Measurements from ENCODE around the gene FAM228A.

The FAM228A gene

GRCh38 chr2:24237313-24237712 is 62.5 kb downstream of the FAM228A start:
- TF ChIP-seq EZH2phosphoT487 (IDR thresholded peaks at IDR 0.05; ENCODE audit: borderline replicate concordance, low read length): no peak
- TF ChIP-seq, protein P1, sequence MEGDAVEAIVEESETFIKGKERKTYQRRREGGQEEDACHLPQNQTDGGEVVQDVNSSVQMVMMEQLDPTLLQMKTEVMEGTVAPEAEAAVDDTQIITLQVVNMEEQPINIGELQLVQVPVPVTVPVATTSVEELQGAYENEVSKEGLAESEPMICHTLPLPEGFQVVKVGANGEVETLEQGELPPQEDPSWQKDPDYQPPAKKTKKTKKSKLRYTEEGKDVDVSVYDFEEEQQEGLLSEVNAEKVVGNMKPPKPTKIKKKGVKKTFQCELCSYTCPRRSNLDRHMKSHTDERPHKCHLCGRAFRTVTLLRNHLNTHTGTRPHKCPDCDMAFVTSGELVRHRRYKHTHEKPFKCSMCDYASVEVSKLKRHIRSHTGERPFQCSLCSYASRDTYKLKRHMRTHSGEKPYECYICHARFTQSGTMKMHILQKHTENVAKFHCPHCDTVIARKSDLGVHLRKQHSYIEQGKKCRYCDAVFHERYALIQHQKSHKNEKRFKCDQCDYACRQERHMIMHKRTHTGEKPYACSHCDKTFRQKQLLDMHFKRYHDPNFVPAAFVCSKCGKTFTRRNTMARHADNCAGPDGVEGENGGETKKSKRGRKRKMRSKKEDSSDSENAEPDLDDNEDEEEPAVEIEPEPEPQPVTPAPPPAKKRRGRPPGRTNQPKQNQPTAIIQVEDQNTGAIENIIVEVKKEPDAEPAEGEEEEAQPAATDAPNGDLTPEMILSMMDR (IDR thresholded peaks at IDR 0.05; ENCODE audit: low read depth, low read length, poor library complexity, severe bottlenecking): no peak
- H3K79me2 ChIP-seq (ENCODE audit: control insufficient read depth, low read length): no peaks in the 10 kb centered on the region
- no peaks in the 10 kb centered on the region for H3K9me3 ChIP-seq (ENCODE audit: control insufficient read depth, insufficient read depth, low read length)
- no peaks in the 10 kb centered on the region for H3K27me3 ChIP-seq (ENCODE audit: control insufficient read depth, low read length)
- H4K20me1 ChIP-seq (ENCODE audit: control insufficient read depth, insufficient read depth, low read depth, low read length): no peaks in the 10 kb centered on the region
- H3K9me2 ChIP-seq (replicated peaks; ENCODE audit: control insufficient read depth, low read length): no peaks in the 10 kb centered on the region
- H3F3A ChIP-seq (ENCODE audit: control insufficient read depth, insufficient read depth): peaks cover 3% of the 10 kb centered on the region; the same call in 1 of the 2 replicates
- H3K27ac ChIP-seq (ENCODE audit: low read depth, low read length): no peak overlapping the region
- H3K4me3 ChIP-seq (ENCODE audit: low read length): no peak overlapping the region
- H3K4me1 ChIP-seq (ENCODE audit: control insufficient read depth, low read length): peaks cover 7% of the 10 kb centered on the region
- H3K36me3 ChIP-seq (ENCODE audit: control insufficient read depth, low read length): peaks cover 13% of the 10 kb centered on the region
- H3K4me2 ChIP-seq (ENCODE audit: low read length): no peak overlapping the region

GRCh38 chr2:24238158-24238557 is 63.3 kb downstream of the FAM228A start:
- H3K9me2 ChIP-seq (replicated peaks; ENCODE audit: control insufficient read depth, low read length): no peaks in the 10 kb centered on the region

GRCh38 chr2:24239553-24239952 is 64.7 kb downstream of the FAM228A start:
- Histone ChIP-seq H3K27me3 (ENCODE audit: control insufficient read depth, low read length) (no peaks in the 10 kb centered on the region), H3K4me1 (ENCODE audit: control insufficient read depth, low read length) (peaks cover 18% of the 10 kb centered on the region), H3K79me2 (ENCODE audit: control insufficient read depth, low read length) (no peaks in the 10 kb centered on the region), H3K9me3 (ENCODE audit: control insufficient read depth, insufficient read depth, low read length) (no peaks in the 10 kb centered on the region), H3K4me2 (ENCODE audit: low read length) (no peak overlapping the region), H4K20me1 (ENCODE audit: control insufficient read depth, insufficient read depth, low read depth, low read length) (no peaks in the 10 kb centered on the region), H3K9me2 (replicated peaks; ENCODE audit: control insufficient read depth, low read length) (no peaks in the 10 kb centered on the region), H3K4me3 (ENCODE audit: low read length) (no peak overlapping the region), H3K36me3 (ENCODE audit: control insufficient read depth, low read length) (peaks cover 30% of the 10 kb centered on the region), H3K27ac (ENCODE audit: low read depth, low read length) (no peak overlapping the region), H3F3A (ENCODE audit: control insufficient read depth, insufficient read depth) (peaks cover 3% of the 10 kb centered on the region; the same call in 1 of the 2 replicates)
- no peak for TF ChIP-seq EZH2phosphoT487 (IDR thresholded peaks at IDR 0.05; ENCODE audit: borderline replicate concordance, low read length)
- TF ChIP-seq, protein P1 (IDR thresholded peaks at IDR 0.05; ENCODE audit: low read depth, low read length, poor library complexity, severe bottlenecking): no peak

More at GRCh38 chr2:24238158-24238557, 63.3 kb downstream of the FAM228A start:
- peaks cover 16% of the 10 kb centered on the region for H3K4me1 ChIP-seq (ENCODE audit: control insufficient read depth, low read length)
- no peak for TF ChIP-seq EZH2phosphoT487 (IDR thresholded peaks at IDR 0.05; ENCODE audit: borderline replicate concordance, low read length)
- TF ChIP-seq, protein P1 (IDR thresholded peaks at IDR 0.05; ENCODE audit: low read depth, low read length, poor library complexity, severe bottlenecking): no peak
- peaks cover 21% of the 10 kb centered on the region for H3K36me3 ChIP-seq (ENCODE audit: control insufficient read depth, low read length)
- no peak overlapping the region for H3K4me2 ChIP-seq (ENCODE audit: low read length)
- H4K20me1 ChIP-seq (ENCODE audit: control insufficient read depth, insufficient read depth, low read depth, low read length): no peaks in the 10 kb centered on the region
- H3K27me3 ChIP-seq (ENCODE audit: control insufficient read depth, low read length): no peaks in the 10 kb centered on the region
- H3K79me2 ChIP-seq (ENCODE audit: control insufficient read depth, low read length): no peaks in the 10 kb centered on the region
- H3F3A ChIP-seq (ENCODE audit: control insufficient read depth, insufficient read depth): peaks cover 3% of the 10 kb centered on the region; the same call in 1 of the 2 replicates
- no peak overlapping the region for H3K27ac ChIP-seq (ENCODE audit: low read depth, low read length)
- no peaks in the 10 kb centered on the region for H3K9me3 ChIP-seq (ENCODE audit: control insufficient read depth, insufficient read depth, low read length)
- no peak overlapping the region for H3K4me3 ChIP-seq (ENCODE audit: low read length)

Measured in DOHH2 (cell line).